H4 (cell line): Measurements from ENCODE around the gene PKIG. TPM values are rescaled to one million over a fixed set of nuclear protein-coding genes. Genes with fewer than 3 reads are reported as not detected.

Experiments
- DNase-seq: peaks from one replicate; pipeline ENCODE4 v3.0.0-alpha.2; 2015; ENCODE audit warnings: low spot score
- total RNA-seq: library from RNA; depleted of rRNA; stranded (reverse); fragments of >200 nt; shearing (Covaris generic); gene quantifications from 2 replicates; pipeline ENCODE4 v1.2.3, GENCODE V29; 2014

Gene PKIG
- total RNA-seq, 1 experiment from 2014 or later, result 77.3 TPM

DNA sequence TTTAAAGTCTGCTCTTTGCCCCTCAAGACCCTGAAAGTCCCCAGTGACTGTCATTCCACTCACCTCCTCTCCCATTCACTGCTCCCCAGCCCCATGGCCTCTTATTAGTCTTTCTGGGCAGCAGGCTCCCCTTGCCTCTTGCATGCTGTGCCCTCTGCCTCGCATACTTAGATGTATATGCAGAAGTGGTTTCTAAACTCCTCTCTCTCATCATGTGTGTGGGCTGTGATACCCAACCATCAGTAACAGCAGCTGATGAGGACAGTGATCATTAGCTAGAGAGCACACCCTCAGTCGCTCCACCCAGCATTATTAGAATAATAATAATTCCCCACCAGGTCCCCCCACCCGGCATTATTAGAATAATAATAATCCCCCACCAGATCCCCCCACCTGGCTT is 14.5 kb downstream of the PKIG start:
- DNase-seq, result no peak

DNA sequence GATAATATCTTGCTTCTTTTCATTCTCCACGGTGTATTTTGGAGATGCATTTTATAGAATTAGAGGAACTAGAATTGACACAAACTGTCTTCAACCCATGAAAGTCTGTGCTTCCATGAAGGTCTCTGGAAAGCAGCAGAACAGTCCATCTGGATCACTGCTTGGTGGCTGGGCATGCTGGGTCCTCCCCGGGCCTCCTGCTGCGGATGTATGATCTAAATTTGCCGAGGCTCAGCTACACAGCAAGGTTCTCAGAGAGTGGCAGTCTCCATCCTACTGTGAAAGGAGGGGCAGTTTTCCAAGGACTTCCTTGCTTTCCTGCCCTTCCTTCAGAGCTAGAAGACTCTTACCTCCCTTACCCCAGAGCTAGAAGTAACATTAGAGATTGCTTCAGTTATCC is 15.1 kb downstream of the PKIG start:
- no peak for DNase-seq

DNA sequence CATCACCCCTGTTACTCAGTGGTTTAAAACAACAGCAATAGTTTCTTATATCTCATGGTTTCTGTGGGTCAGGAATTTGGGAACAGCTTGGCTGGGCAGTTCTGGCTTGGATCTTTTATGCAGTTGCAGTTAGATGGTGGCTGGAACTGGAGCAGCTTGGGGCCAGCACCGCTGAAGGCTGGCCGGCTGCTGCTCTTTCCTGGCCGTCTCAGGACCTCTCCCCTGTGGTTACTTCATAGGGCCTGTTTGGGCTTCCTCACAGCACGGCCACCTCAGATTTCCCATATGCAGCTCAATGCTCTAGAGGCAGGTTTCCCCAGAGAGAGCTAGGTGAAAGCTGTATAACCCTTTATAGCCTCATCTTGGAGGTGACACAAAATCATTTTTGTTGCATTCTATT is 15.6 kb downstream of the PKIG start:
- no peak for DNase-seq

DNA sequence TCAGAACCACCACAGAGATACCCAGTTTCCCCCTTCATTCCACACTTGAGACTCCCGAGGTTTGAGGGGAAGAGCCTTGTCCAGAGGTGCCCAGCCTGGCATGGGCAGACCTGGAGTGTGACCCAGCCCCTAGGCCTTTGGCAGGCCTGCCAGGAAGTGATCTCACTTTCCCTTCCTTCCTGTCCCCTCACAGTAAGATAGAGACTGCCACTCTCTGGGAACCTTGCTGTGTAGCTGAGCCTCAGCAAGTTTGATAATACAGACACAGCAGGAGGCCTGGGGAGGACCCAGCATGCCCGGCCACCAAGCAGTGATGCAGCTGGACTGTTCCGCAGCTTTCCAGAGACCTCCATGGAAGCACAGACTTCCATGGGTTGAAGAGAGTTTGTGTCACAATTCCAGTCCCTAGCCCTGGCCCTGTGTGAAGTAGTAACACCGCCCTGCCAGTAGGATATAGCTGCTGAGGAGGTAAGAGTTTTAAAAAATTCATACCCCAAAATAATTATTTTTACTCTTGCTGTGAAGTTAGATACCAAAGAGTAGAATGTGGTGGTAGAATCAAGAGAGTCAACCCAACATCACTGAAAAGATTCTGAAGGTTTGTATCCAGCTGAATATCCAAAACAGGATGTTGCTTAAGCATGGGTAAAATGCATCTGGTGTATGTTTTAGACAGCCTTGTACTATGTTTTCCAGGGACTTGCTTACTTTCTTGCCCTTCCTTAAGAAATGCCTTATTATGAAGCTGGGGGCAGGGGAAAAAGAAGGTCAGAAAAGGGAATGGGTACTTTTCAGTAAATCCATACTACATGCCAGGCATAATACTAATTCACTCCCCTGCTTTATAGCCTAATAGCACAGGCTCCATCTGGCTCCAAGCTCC is 16.3 kb downstream of the PKIG start:
- no peak for DNase-seq

DNA sequence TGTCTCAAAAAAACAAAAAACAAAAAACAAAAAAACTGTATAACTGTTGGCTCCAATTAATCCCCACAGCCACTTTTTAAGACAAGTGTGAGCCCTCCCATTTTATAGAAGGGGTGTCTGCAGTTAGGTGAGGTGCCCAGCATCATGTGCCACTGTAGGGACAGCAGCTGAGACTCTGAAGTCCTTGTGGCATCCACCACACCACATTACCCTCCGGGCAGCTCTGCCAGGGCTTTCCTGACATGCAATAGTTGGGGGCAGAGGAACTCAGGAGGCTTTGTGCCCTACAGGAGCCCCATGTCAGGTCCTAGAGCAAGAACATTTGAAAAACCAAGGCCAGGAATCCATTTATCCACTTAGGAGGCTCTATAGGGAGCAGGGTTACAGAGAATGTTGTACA is 17.3 kb downstream of the PKIG start:
- no peak for DNase-seq

DNA sequence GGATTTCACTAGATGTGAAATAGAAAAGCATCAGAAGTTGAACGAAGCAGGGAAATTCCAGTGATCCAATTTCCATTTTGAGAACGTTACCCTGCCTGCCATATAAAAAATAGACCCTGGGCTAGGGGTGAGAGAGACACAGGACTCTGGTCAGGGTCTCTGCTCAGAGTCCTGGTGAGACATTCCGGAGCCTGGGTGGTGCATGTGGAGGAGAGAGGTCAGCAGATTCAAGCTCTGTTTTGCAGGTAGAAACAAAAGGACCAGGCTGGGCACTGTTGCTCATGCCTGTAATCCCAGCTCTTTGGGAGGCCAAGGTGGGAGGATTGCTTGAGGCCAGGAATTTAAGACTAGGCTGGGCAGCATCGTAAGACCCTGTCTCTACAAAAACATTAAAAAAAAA is 17.9 kb downstream of the PKIG start:
- DNase-seq, result no peak

DNA sequence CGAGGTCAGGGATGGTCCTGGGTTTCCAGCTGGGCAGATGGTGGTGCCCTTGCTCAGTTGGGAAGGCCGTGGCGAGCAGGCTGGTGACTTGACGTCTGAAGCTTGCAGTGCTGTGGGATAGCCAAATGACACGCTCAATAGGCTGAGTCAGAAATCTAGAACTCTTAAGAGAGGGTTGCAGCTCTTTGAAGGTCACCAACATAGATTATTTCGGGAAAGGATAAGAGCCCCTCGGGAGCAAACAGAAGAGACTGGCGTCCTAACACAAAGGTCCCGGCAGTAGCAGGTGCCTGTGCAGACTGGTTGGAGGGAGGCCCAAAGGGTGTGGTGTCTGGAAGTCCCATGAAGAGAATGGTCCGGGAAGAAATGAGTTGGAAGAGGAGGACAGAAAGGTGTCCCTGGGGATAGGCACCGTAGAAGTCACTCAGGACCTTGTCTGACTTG is 18.4 kb downstream of the PKIG start:
- no peak for DNase-seq

DNA sequence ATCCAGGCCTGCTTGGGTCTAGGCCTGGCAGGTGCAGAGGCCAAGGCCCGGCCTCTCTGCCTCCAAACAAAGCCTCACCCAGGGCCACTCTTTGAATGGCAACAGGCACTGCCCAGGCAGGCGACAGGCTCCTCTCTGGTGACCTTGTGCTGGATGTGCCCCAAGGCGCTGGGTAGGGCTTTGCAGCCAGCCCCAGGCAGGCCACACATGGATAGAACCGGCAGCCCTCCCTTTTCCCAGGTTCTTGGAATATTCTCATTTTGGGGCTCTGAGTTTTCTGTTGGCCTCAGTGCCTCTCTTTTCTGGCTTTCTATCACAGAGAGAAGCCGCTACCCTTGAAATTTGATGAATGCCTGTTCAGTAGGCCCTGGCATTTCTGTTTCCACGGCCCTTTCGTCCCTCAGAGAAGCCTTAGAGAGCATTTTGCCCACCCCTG is 18.9 kb downstream of the PKIG start:
- DNase-seq, result no peak

DNA sequence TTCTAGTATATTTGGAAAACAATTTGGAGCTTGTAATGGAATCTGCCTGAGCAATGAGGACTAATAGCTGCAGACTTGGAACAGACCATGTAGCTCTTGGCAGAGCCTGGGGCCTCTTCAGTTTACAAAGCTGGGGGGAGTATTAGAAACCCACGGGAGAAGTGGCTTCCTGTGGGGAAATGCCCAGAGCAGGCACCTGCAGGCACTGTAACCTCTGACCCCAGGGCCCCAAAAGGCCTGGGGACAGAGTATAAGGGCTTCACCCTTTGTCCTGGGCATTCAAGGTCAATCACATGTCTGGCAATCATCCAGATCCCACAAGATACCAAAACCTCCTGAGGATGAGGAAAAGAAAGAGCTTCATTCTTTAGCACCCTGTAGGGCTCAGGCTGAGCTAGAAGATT is 19.4 kb downstream of the PKIG start:
- DNase-seq, result no peak

DNA sequence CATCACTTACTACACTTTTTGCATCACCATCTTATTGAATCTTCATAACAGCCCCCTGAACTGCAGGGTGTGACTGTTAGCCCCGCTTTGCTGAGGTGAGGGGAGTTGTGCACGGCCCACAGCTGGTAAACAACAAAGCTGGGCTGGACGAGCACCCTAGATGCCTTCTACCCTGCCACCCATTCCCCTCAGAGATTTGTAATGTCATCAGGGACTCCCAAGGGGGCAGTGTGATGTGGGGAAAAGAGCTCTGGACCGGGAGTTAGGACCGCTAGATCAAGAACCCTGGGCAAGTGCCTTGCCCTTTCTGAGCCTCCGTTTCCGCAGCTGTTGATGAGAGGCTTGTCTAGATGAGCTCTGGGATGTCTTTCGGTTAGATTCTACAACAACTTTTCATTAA is 20.9 kb downstream of the PKIG start:
- DNase-seq, result no peak

DNA sequence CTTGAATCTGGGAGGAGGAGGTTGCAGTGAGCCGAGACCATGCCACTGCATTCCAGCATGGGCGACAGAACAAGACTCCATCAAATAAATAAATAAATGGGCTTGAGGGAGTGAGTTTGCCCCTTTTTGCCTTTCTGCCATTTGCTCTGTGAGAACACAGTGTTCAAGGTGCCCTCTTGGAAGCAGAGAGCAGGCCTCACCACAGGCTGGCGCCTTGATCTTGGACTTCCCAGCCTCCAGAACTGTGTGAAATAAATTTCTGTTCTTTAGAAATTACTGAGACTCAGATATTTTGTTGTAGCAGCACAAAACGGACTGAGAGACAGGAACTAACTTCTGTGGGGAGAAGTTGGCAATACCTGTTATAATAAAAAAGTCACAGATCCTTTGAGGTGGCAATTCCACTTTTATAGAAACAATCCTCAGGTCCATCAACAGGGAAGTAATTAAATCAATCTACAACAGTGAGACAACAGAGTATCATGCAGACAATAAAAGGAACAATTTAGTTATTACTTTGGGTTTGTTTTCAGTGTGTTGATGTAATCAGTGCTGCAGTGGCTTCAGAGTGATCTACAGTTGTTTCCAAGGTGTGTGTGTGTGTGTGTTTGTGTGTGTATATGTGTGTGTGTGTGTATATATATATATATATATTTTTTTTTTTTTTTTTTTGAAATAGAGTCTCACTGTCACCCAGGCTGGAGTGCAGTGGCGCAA is 24.5 kb downstream of the PKIG start:
- DNase-seq, result no peak

DNA sequence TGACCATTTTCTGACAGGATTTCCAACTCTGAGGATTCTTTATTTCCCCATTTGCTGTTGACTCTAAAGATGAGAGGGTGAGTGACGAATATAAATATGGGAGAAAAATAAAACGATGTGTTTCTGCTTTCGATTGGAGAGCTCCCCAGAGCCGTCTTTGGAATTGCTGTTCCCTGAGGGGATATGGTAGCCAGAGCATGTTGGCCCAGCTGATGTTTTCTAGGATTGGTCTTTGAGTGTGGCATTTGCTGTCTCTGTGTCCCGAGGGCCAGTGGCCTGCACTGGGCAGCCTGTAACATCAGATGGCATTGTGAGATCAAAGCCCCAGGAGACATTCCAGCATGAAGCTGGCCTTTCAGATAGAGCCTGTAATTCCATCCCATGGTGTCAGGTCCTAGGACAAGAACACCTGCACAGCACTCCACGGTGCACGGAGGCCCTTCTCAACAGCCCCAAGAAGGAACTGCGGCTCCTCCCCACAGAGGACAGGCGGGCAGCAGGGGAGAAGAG is 26.7 kb downstream of the PKIG start:
- DNase-seq, result no peak

DNA sequence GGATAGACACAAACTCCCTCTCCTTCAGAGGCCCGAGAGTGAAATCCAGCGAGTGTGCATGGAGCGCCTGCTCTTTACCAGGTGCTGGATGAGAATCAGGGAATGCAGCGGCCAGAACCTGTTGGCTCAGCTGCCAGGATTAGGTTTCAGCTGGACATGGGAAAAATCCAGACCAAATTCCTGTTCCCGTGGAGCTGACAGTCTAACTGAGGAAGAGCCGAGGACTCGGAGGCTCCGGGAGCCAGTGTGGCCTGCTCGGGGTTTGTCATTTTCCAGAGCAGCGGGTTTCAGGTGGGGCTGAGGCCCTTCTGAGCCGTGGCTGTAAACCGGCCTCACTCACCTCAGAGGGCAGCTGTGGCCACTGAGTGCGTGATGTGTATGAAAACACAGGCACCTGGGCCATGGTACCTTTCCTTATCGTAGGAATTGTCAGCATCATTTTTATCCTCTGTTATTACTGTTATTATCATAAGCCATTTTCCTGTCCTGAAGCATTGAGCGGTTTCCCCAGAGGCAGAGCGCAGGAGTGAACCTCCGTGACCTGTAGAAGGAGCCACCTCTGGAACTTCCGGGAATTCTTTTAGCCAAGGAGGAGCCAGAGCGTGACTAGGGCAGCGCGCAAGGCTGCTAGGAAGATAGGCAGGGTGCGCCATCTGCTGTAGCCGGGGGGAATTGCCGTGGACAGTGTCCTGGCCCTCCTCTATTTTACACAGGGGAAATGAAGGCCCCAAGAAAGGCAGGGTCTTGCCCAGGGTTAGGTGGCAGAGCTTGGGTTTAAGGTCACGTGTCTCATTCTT is 27.3 kb downstream of the PKIG start:
- peak; percentile 86 for DNase-seq

DNA sequence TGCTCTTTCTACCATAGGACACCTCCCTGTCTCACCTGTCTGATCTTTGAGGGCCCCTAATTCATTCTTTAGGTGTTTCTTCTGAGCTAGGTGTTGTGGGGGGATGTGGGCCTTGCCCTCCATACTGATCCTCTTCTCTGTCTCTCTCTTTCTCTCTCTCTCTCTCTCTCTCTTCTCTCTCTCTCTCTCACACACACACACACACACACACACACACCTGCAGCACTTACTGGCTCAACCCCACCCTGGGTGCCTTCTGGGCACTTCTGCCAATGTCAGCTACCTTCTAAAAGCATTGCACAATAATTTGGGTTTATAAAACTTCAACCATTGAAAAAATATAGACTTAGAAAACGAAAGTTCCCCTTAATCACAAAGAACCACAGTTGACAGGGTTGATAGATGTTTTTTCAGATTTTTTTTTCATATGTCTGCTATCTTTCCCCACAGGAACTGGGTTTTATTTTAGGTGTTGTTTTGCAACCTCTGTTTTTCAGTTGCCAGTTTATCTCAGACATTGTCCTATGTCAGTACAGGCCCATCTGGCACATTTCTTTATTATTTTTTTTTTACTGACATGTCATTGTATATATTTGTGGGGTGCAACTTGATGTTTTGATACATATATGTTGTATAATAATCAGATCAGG is 28.1 kb downstream of the PKIG start:
- DNase-seq, result no peak

DNA sequence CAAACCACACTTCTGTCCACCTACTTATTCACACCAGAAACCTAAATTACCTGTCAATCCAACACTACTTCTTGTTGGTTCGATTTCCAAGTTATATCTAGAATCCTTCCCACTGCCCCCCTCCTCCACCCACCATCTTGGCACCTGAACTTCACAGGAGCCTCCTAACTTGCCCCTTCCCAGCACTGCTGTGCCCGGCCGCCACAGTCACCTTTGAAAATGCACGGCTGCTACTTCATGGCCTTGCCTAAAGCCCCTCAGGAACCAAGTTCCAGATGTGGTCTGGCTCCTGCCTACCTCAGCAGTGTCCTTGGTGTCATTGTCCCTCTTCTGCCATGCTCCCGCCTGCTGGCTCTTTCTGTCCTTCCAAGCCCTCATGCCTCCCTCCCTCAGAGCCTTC is 31.2 kb downstream of the PKIG start:
- no peak for DNase-seq

DNA sequence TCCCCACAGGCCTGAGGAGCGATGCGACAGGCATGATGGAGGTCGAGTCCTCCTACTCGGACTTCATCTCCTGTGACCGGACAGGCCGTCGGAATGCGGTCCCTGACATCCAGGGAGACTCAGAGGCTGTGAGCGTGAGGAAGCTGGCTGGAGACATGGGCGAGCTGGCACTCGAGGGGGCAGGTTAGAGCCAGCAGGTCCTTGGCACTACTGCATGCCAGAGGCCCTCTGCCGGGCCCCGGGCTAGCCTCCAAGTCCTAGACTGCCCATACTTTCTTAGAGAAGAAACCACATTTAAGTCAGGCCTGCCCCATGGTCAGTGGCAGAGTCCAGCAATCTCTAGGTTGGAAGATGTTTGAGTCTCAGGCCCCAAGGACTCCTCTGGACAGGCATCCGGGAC is 32.1 kb downstream of the PKIG start:
- DNase-seq, result no peak

DNA sequence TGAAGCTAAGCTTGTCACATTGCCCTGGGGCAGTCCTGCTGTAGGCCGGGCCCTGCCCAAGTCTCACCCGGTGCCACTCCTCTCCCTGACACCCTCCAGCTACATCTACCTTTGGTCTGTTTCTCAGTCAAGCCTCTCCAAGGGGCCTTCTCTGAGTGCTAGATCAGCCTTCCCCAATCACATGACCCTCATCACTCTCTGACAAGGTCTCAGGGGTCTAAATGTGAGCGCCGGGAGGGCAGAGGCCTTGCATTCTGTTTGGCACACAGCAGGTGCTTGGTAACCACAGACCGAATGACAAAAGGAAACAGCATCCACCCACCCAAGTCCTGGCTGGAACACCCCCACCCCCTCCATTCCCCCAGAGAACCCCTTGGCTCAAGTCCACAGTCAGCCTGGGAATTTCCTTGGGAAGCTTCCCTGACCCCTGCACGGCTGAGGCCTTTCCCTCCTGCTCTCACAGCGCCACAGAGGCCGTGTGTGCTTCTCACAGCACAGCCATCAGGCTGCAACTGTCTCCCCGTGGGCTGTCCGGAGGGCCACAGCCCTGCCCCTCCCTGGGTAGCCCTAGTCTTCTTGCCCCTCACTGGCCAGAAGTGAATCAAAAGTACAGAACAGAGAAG is 32.9 kb downstream of the PKIG start:
- DNase-seq, result no peak

DNA sequence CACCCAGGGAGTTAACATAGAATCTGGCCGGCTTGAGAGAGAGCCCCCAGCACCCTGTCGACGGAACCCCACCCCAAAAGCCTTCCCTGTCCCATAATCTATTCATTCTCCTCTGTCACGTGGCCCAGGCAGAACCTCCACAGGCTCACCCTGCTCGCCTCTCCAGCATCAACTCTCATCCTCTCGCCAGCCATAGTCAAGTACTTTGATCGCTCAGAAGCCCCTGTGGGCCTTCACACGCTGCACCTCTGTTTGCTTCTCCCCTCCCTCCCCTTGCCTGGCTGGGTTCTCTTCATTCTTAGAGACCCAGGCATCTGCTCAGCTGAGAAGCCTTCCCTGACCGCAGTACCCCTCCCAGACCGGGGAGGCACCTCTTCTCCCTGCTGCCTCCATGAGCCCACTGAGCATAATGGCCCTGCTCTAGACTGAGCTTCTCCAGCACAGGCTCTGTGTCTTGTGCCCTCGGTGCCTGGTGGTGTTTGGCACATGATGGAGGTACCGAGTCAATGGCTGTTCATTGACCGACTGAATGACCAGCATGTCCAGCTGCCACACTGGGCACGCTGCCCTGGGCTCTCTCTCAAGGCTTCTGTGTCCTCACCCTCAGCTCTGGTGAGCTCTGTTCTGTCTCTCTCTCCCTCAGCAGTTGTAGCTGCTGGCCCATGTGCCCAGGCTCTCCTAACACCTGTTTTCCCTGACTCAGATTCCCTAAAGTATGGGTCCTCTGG is 33.7 kb downstream of the PKIG start:
- DNase-seq, result no peak

DNA sequence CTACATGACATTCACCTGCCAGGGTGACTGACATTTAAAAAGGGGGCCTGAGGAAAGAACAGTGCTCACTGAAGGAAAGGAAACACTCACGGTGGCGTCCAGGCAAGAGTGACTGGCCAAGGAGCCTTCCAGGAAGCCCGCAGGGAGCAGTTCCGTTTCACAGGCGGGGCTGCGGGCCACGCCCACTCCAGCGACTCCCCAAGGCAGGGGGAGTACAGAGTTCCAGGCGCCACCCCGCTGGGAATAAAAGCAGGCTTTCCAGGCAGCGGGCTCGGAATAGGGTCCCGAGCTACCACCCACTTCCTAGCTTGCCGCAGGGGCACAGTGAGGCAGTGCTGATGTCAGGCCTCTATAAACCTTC is 34.2 kb downstream of the PKIG start:
- DNase-seq, result no peak

DNA sequence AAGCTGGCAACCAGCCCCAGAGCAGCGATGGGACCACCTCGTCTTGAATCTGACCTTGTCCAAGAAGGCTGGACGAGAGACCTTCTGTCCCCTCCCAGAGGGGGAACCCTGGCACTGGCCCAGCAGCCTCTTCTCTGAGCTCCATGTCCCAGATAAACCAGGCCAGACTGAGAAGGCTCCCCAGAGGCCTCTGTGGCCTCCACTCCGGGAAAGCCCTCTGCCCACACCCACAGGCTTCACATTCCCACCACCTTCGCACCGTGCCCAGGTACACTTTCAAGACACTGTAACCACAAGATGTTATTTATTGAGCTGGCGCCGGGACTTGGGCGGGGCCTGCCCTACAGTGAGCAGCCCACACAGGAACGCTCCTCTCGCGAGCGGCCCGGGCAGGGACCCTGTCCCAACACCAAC is 35.9 kb downstream of the PKIG start:
- no peak for DNase-seq

DNA sequence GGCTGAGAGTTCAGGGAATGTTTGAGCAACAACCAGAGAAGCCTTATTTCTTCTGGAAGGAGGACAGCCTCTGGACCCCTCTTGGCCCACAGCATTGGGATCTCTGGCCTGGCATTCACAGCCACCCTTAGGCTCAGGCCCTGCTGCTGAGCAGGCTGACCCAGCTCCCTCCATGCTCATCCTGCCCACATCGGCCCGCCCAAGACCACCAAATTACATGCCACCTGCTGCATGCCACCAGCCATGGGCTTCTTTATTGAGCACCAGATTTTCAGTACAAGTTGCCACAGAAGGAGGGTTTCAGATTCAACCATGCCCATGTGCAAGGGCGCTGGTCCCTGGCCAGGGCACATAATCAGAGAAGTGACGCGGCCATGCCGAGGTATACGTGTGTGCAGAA is 36.9 kb downstream of the PKIG start:
- DNase-seq, result no peak
